Activated CD8-positive, alpha-beta memory T cell treated with anti-CD3 and anti-CD28 coated beads for 4 hours (primary cell): Measurements from ENCODE around the gene CAMTA1.

Source experiments
- DNase-seq, 2 donors: peaks; one replicate each; pipeline ENCODE4 v3.0.0-alpha.2; 2020; ENCODE audit warnings: low read depth in 2 of 2

CAMTA1 gene

GRCh38 chr1:6958407-6959030 lies 173.3 kb downstream of the CAMTA1 start:
- DNase-seq = no peak

- DNase-seq = no peak
Observed at GRCh38 chr1:6959491-6959890, 174.2 kb downstream of the CAMTA1 start.

GRCh38 chr1:6960291-6960811 lies 175.1 kb downstream of the CAMTA1 start:
- no peak for DNase-seq

GRCh38 chr1:6960860-6961259 lies 175.6 kb downstream of the CAMTA1 start:
- no peak for DNase-seq

- no peak for DNase-seq
Observed at GRCh38 chr1:6961289-6961688, 176.0 kb downstream of the CAMTA1 start.

- DNase-seq = no peak
Observed at GRCh38 chr1:6961905-6962477, 176.7 kb downstream of the CAMTA1 start.

- no peak for DNase-seq
Observed at GRCh38 chr1:6962478-6962995, 177.3 kb downstream of the CAMTA1 start.

GRCh38 chr1:6962996-6963911 lies 178.0 kb downstream of the CAMTA1 start:
- no peak for DNase-seq

- no peak for DNase-seq
Observed at GRCh38 chr1:6963912-6964307, 178.7 kb downstream of the CAMTA1 start.

- DNase-seq = no peak
Observed at GRCh38 chr1:6965083-6965934, 180.1 kb downstream of the CAMTA1 start.

- DNase-seq = no peak
Observed at GRCh38 chr1:6965935-6966241, 180.6 kb downstream of the CAMTA1 start.

GRCh38 chr1:6966326-6966725 lies 181.1 kb downstream of the CAMTA1 start:
- no peak for DNase-seq

- DNase-seq = no peak
Observed at GRCh38 chr1:6967431-6968111, 182.3 kb downstream of the CAMTA1 start.

- DNase-seq = no peak
Observed at GRCh38 chr1:6969106-6969505, 183.9 kb downstream of the CAMTA1 start.

- DNase-seq = no peak
Observed at GRCh38 chr1:6969762-6970161, 184.5 kb downstream of the CAMTA1 start.

- DNase-seq = no peak
Observed at GRCh38 chr1:6970221-6970620, 185.0 kb downstream of the CAMTA1 start.

GRCh38 chr1:6971048-6971447 lies 185.8 kb downstream of the CAMTA1 start:
- no peak for DNase-seq

GRCh38 chr1:6971699-6972098 lies 186.4 kb downstream of the CAMTA1 start:
- no peak for DNase-seq

GRCh38 chr1:6972399-6972798 lies 187.1 kb downstream of the CAMTA1 start:
- DNase-seq = no peak

- no peak for DNase-seq
Observed at GRCh38 chr1:6975331-6976043, 190.2 kb downstream of the CAMTA1 start.

- no peak for DNase-seq
Observed at GRCh38 chr1:6976044-6976375, 190.8 kb downstream of the CAMTA1 start.
